T follicular helper cell (primary cell): ENCODE measurements around the gene CCDC183.
"Not testable (repeated sequence)": the region's sequence is repeated elsewhere in the genome, so short reads cannot be mapped to it uniquely, and the experiment has no call there.

Experiments used
- DNase-seq: peaks from one replicate; pipeline ENCODE4 v3.0.0-alpha.2; 2020; ENCODE audit warnings: low read depth

The CCDC183 gene

DNA sequence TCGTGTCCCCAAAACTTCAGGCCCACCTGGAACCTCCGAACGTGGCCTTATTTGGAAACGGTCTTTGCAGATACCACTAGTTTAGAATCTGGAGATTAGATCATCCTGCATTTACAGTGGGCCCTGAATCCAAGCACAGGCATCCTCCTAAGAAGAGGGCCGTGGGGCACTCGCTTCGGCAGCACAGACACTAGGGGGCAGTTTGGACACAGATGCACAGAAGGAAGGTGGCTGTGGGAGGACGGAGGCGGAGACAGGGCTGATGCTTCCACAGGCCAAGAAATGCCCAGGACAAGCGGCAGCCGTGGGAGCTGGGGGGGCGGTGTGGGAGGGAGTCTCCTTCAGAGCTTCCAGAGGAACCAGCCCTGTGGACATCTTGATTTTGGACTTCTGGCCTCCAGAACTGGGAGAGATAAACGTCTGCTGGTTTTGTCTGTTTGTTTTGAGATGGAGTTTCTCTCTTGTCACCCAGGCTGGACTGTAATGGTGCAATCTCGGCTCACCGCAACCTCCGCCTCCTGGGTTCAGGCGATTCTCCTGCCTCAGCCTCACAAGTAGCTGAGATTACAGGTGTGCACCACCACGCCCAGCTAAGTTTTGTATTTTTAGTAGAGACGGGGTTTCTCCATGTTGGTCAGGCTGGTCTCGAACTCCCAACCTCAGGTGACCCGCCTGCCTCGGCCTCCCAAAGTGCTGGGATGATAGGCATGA is 35.1 kb upstream of the CCDC183 start:
- DNase-seq: not testable (repeated sequence)

DNA sequence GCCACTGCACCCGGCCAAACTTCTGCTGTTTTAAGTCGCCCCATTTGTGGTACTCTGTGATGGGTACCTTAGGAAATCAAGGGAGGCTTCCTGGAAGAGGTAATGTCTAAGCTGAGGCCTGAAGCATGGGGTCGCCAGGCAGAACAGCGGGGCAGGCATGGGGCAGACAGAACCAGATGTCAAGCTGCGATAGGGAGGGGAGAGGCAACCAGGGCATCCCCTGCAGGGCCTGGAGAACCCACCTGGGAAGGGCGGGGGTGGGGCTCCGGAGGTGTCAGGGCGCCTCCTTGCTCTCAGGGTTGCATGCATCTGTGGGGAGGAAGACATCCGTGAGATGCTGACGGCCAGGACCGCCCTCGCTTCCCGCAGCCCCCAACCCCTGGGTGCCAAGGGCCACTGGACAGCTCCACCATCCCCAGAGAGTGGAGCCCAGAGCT is 34.6 kb upstream of the CCDC183 start:
- DNase-seq: no peak

DNA sequence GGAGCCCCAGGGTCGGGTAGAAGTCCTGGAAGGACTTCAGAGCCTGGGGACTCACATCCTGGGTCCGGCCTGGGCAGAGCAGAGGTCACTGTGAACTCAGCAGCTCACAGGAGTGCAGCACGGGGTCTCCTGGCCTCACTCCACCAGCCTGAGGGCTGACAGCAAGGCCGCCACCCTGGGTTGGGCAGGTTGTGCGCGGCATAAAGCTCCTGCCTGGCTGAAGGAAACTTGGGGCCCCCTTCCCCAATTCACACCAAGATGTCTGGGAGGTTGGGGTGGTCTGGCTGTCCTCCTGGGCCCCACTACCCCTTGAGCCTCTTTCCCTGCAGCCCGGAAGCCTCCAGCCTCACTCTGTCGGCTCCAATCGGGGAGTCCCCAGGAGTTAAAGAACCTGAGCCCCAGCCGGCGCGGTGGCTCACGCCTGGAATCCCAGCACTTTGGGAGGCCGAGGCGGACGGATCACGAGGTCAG is 33.9 kb upstream of the CCDC183 start:
- no peak for DNase-seq

DNA sequence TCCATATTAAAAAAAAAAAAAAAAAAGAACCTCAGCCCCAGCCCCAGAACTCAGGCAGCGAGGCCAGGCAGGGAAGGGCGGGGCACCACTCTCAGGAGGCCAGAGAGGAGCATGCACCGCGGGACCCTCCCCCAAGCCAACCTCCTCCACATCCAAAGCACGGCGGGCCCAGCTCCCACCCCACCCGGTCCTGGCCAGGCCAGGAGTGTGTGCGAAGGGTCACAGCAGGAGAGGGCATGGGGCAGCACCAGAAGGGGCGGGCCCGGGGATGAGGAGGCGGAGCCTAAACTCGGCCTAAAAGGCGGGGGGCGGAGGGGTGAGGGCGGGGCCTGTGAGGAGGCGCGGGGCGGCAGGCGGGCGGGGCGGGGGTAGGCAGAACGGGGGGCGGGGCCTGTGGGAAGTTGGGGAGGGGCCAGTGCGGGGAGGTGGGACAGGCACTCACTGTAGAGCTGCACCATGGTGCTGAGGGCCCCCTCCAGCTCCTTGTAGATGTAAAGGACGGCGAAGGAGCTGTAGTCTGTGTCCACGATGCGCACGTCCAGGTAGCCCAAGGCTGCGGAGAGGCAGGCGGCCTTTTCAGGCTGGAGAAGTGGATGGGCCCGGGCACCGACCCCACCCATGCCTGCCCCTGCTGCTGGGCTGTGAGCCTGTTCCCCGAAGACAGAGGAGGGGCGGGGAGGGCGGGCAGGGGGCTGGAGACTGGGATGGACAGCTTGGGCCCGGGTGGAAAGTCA is 33.1 kb upstream of the CCDC183 start:
- no peak for DNase-seq

DNA sequence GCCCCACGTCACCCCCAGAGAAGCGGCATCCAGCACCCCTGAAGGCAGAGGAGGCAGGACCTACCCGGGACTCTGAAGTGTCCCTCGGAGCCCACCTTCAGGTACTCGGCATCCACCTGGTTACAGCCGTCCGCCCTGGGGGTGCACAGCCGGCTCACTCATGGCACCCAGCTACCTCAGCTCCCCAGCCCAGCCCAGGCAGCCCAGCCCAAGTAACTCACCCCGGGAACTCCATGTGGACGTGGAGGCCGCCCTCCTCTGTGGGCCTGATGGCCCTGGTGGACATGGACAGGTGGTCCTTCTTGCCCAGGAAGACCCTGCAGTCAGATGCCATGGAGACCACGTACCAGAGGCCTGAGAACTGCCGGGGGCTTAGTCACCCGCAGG is 32.5 kb upstream of the CCDC183 start:
- no peak for DNase-seq

DNA sequence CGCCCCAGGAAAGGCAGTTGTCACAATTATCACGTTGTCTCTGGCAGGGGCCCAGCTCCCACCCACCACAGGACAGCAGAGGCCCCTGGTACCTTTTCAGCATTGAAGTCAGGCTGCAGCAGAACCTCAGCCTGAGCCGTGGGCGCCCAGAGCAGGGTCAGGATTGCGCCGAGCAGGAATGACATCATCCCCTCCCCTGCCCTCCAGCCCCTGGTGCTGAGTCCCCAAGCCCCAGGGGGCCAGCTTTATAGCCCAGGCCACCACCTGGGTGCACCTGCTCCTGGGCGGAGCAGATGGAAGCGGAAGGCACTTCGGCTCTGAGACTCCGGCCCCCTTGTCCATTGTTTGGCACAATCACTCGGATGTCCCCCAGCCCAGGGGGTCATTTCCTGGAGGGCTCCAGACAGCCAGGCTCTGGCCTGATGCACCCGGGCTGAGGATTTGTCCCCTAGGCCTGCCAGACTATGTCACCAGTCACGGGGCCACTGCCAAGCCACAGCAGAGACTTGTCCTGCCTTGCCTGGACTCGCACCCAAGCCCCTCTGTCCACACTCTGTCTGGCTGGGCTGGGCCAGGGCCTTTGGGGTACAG is 31.7 kb upstream of the CCDC183 start, which contains the start of gene LCN15:
LCN15 (minus strand) TSS at position 218 of the 591 bp plus-strand sequence; CDS start at position 188, 30 bp downstream.
- DNase-seq: no peak

DNA sequence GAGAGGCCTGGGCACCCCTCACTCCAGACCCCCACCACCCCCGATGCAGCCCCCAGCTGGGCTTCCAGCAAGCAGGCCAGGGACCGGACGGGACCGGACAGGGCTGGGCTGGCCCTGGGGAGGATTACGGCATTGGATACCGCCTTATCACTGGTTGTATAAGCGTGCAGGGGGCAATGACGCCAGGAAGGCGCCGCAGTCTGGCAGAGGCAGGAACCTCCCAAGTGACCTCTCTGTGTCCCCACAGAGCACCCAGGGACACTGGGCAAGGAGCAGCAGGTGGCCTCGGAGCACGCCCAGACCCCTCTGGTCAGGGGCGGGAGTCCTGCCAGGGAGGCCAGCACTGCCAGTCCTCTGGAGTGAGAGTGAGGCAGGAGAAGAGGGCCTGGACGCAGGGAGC is 31.1 kb upstream of the CCDC183 start:
- DNase-seq: no peak

DNA sequence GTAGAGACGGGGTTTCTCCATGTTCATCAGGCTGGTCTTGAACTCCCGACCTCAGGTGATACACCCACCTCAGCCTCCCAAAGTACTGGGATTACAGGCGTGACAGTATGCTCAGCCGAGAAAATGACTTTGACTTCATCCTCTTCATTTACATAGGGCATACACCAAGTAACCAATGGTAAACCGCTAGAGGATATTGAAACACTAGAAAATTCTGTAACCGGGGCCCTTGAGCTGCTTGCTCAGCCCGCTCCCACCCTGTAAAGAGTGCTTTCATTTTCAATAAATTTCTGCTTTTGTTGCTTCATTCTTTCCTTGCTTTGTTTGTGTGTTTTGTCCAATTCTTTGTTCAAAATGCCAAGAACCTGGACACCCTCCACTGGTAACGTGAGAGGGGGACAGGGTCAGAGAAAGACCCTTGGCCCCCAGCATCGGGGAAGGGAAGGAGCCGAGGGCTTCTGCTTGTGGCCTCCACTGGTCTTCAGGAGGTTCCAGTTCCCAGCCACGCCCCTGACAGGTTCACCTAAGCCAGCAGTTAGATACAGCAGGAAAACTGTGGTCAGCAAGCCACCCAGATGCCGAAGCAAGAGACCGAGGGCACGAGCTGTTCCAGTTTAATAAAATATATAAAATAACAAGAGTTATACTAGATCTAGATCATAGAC is 30.3 kb upstream of the CCDC183 start:
- DNase-seq: not testable (repeated sequence)

DNA sequence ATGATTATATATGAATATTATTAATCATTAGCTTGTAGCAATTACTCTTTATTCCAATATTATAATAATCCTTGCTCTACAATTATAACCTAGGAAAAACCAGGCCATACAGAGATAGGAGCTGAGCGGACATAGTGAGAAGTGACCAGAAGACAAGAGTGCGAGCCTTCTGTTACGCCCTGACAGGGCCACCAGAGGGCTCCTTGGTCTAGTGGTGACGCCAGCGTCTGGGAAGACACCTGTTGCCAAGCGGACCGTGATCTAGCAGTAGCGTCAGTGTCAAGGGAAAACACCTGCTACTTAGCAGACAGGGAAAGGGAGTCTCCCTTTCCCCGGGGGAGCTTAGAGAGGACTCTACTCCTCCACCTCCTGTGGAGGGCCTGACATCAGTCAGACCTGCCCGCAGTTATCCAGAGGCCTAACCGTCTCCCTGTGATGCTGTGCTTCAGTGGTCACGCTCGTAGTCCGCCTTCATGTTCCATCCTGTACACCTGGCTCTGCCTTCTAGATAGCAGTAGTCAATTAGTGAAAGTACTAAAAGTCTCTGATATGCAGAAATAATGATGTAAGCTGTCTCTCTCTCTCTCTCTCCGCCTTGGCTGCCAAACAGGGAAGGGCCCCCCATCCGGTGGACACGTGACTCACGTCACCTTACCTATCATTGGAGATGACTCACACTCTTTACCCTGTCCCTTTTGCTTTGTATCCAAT is 29.6 kb upstream of the CCDC183 start:
- peak; percentile 26 for DNase-seq

DNA sequence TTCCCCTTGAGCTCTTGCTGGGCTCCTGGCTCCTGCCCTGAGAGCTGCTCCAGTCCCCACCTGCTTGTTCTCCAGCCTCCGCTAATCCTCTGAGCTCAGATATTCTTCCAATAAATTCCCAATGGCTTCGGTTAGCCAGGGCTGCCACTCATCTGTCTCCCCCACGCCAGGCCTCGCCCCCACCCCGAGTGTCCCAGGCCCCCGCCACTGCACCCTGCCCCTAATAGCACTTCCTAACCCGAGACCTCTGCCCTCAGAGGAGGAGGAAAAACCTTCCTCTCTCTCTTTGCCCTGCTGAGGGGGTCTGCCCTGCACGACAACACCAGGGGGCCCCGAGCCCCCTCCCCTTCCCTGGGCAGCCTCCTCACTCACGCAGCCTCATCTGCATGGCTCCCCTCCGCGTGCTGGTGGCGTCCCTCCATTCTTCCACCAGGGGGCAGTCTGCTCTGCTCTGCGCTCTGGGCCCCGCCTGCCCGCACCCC is 26.4 kb upstream of the CCDC183 start:
- DNase-seq: no peak

DNA sequence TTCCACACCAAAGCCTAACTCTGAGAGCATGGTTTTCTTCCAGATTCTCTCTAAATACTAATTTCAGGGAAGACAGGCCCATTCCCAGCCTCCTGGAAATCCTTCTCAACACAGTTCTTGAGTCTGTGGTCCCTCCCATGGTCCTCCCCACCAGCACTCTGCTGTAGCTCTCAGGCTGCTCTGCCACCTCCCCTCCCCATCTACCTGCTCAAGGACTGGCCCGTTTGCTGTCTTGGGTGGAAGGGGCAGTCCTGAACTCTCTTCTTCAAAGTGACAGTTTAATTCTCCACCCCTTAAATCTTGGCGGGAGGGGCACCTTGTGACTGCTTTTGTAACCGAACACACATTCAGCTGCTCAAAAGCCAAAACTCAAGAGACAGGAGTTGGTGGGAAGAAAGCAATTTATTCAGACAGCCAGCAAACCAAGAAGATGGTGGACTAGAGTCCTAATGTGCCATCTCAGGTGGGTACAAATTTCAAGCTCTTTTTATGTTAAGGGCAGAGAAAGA is 24.2 kb upstream of the CCDC183 start:
- DNase-seq: no peak

DNA sequence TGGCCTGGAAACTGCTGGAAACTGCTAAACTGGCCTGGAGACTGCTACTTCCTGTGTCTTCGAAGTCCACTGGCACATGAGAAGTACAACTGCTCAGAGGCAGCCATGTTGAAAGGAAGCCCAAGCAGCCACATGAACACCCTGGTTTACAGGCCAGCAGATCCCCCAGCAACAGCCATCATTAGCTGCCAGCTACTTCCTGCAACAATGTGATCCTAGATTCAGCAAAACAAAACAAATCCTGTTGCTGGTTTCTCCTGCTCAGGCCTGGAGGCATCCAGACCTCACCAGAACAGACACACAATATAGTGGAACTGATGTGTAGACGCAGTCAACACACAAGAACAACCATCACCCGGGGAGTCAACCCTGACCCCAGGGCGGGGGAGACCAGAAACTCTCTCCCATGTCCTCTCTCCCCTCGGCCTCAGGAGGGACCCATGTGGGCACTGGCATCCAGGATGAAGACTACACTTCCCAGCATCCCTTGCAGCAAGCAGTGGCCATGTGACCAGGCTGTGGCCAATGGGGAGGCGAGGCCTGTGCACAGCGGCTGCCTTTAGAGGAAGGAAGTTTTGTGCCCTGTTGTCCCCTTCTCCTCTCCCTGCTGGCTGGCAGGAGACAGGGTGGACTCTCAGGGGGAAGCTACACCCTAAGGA is 22.6 kb upstream of the CCDC183 start:
- DNase-seq: no peak

DNA sequence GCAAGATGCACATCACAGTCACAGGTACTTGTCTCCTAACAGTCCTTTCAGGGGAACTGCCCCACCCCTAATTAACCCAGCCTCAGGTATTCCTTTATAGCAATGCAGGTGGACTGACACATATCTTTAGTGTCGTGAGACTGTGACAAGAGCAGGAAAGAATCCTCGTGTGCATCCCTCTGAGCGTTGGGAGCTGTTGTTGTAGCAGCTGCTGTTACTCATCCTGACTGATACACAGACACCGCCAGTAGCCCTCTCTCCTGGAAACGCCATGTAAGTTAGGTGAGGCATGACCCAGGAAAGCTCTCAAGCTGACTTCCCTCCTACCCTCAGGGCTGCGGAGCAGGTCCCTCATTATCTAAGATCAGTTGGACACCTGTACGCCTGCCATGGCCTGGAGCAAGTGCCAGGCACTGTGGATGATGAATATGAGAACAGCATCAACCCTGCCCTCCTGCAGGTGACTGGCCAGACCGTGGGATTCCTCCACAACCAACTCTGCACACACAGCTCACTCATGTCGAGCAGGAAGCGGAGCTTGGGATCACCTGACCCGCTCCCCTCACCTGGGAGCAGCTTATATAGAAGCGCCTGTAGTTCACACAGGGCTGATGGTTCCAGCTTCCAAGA is 21.6 kb upstream of the CCDC183 start:
- DNase-seq: no peak

DNA sequence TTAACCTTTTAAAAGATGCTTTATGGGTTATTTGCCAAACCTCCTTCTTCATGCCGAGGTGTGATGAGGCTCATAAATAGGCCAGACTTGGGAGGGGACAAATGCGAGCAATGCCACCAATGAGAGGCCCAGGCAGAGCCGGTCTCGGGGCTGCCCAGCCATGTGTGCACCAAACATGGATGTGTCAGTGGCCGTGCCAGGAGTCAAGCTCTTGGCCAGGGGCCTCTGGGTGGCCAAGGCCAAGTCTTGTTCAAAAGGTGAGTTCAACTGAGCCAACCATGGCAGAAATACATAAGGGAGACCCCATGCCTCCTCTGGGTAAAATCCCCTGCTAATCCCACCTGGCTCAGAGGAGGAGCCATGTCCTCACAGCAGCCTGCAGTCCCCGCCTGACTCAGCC is 20.9 kb upstream of the CCDC183 start:
- DNase-seq: no peak

DNA sequence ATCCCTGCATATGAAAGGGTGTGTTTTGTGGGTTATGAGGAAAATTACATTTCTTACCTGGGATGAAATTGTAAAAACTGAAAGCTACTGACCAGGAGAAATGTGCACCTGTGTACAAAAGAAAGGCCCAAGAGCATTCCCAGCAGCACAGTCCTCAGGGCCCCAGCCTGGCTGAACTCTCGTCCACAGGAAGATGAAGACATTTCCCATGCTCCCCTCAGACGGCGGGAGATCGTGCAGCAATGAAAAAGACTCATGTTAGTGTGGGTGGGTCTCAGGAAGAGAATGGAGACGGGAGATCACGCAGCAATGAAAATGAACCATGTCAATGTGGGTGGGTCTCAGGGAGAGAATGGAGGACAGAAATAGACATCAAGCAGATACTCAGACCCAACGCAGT is 19.2 kb upstream of the CCDC183 start:
- DNase-seq: no peak

DNA sequence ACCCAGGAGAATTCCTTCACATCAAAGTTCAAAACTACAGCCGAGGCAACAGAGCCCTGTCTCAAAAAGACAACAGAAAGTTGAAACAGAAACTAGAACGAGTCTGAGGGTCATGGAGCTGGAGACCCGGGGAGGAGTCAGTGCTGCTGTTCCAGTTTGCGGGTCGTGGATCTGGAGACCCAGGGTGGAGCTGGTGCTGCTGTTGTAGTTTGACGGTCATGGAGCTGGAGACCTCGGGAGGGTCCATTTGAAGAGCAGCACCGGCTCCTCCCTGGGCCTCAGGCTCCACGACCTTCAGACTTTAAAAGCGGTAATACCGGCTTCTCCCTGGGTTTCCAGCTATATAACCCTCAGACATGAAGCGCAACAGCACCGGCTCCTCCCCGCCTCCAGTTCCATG is 18.8 kb upstream of the CCDC183 start:
- no peak for DNase-seq

DNA sequence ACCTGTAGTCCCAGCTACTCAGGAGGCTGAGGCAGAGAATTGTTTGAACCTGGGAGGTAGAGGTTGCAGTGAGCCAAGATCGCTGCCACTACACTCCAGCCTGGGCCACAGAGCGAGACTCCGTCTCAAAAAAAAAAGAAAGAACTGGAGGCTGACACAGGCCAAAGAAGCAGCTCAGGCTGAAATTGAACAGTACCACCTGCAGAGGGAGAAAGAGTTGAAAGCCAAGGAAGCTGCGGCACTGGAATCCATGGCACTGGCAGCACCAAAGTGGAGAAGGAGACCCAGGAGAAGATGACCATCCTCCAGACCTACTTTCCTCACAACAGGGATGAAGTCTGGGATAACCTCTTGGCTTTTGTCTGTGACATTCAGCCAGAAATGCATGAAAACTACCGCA is 16.3 kb upstream of the CCDC183 start:
- DNase-seq: no peak

DNA sequence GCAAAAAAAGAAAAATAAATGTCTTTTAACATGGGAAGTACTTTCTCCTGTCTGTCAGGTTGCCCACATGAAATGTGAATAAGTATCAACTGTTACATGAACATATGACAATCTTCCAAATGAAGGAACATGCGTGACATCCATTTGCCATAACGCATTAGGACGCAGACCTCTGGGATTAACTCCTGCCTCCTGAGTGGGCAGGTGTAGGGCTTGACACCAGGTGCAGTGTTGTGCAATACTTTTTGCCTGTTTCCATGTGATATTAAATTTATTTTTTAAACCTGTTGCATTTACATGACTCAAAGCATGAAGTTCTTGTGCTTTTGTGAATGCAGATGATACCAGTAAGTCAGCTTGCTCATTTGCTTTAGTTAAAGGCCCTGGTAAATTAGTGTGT is 13.7 kb upstream of the CCDC183 start:
- DNase-seq: no peak

DNA sequence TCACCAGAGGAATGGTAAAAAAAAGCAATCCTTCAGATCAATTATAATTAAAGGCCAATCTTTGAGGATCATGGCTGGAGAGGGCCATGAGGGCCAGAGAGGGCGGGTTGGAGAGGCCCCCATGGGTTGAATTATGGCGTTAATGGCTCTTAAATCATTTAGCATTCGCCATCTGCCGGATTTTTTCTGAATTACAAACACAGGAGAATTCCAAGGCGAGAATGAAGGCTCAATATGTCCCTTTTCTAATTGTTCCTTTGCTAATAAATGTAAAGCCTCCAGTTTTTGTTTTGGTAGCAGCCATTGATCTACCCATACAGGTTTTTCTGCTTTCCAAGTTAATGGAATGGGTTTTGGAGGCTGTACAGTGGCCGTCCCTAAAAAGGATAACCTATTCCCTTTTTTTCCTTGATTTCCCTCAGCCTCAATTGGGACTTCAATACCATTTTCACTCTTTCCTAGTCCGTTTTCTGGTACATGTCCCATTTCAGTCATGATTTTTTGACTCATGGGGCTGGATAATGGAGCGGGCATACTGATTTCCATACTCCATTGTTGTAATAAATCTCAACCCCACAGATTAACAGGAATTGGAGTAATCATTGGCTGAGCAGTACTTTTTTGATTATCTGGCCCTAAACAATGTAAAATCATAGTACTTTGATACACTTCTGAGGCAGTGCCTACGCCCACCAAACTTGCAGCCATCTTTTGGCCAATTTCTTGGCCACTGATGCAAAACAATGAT is 11.7 kb upstream of the CCDC183 start:
- DNase-seq: no peak

DNA sequence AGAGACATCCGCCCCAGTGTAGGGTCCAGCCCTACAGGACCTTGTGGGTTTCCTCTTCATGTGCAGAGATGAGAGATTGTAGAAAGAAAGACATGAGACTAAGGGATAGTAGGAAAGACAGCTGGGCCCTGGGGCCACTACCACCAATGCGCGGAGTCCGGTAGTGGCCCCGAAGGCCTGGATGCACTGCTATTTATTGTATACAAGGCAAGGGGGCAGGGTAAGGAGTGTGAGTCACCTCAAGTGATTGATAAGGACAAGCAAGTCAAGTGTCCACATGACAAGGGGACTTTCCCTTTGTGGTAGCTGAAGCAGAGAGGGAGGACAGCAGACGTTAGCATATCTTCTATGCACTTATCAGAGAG is 11.2 kb upstream of the CCDC183 start:
- no peak for DNase-seq
